Endothelial cell of umbilical vein (primary cell): Measurements from ENCODE around the gene SPDYC. TPM values are rescaled to one million over a fixed set of nuclear protein-coding genes. Genes with fewer than 3 reads are reported as not detected.

Experiments
- BruUV-seq: library from RNA; stranded (reverse); fragments of 400-500 nt; replicated peaks from 2 replicates; lab custom pipeline; 2021; lab: Mats Ljungman, UMichigan
- CTCF ChIA-PET: fragments of 300-600, 350-600 bp; sonication (Branson Sonifier 250); formaldehyde crosslinking; loops from one replicate; lab custom pipeline; 2021; ENCODE audit warnings: antibody characterized with exemption, inconsistent platforms; lab: Charles Lee
- POLR2A ChIA-PET: fragments of 300-600, 350-600 bp; sonication (Branson Sonifier 250); formaldehyde crosslinking; loops from one replicate; lab custom pipeline; 2021; ENCODE audit warnings: antibody characterized with exemption, inconsistent platforms; lab: Charles Lee
- DNase-seq: peaks from one replicate; pipeline ENCODE4 v3.0.0-alpha.2; 2011; ENCODE audit warnings: low read depth, low spot score
- FAIRE-seq: peaks from 2 replicates; lab custom pipeline; 2011; peaks lifted over from hg19 to GRCh38; lab: Jason Lieb, UNC
- H2AFZ ChIP-seq: 2 replicates; pipeline ENCODE4 v1.6.0; 2012; ENCODE audit warnings: low read depth, low read length, control low read depth, inconsistent platforms
- H3K27ac ChIP-seq: 2 replicates; pipeline ENCODE4 v1.5.1; 2011; ENCODE audit warnings: low read depth, mild to moderate bottlenecking, control low read depth, low read length, moderate library complexity; ENCODE audit not compliant: insufficient read depth
- H3K27me3 ChIP-seq, 2 experiments: 2 replicates each; pipeline versions ENCODE4 v1.6.0 to v1.6.1; 2011; ENCODE audit warnings: low read length in 2 of 2, mixed read lengths in 1 of 2; ENCODE audit not compliant: control insufficient read depth in 2 of 2, insufficient read depth in 2 of 2
- H3K36me3 ChIP-seq, 2 experiments: 2 replicates in 1 of 2; 3 replicates in 1 of 2; pipeline ENCODE4 v1.5.1; 2011; ENCODE audit warnings: low read length in 2 of 2, mild to moderate bottlenecking in 1 of 2, moderate library complexity in 1 of 2; ENCODE audit not compliant: control insufficient read depth in 2 of 2, insufficient read depth in 2 of 2; ENCODE audit errors: extremely low read depth in 1 of 2
- H3K4me1 ChIP-seq: 3 replicates; pipeline ENCODE4 v1.5.1; 2011; ENCODE audit warnings: mild to moderate bottlenecking, low read length; ENCODE audit not compliant: control insufficient read depth, insufficient read depth; ENCODE audit errors: extremely low read depth
- H3K4me2 ChIP-seq: 2 replicates; pipeline ENCODE4 v1.6.1; 2011; ENCODE audit warnings: low read length, control low read depth, mixed read lengths; ENCODE audit not compliant: insufficient read depth
- H3K4me3 ChIP-seq, 3 experiments: fragments of 200-600 bp in 1 of 3; sonication (generic), shearing (Covaris generic) in 1 of 3; replicated peaks in 1 of 3; 2 replicates each; pipeline ENCODE4 v1.5.1; 2011 to 2016; ENCODE audit warnings: control low read depth in 3 of 3, low read length in 3 of 3, mild to moderate bottlenecking in 2 of 3, inconsistent platforms in 1 of 3, low read depth in 1 of 3, moderate library complexity in 1 of 3; ENCODE audit not compliant: insufficient read depth in 1 of 3
- H3K79me2 ChIP-seq: 2 replicates; pipeline ENCODE4 v1.6.0; 2012; ENCODE audit warnings: low read length, inconsistent platforms; ENCODE audit not compliant: control insufficient read depth, insufficient read depth
- H3K9ac ChIP-seq: replicated peaks from 2 replicates; pipeline ENCODE3; 2011; ENCODE audit warnings: low read length, control low read depth; ENCODE audit not compliant: insufficient read depth; ENCODE audit errors: extremely low read depth
- H3K9me1 ChIP-seq: replicated peaks from 3 replicates; pipeline ENCODE4 v1.6.0; 2011; ENCODE audit warnings: mild to moderate bottlenecking, low read length; ENCODE audit not compliant: control insufficient read depth, insufficient read depth; ENCODE audit errors: extremely low read depth
- H3K9me3 ChIP-seq: replicated peaks from 2 replicates; pipeline ENCODE4 v1.5.1; 2012; ENCODE audit warnings: low read length, inconsistent platforms; ENCODE audit not compliant: control insufficient read depth, insufficient read depth
- H4K20me1 ChIP-seq: replicated peaks from 2 replicates; pipeline ENCODE3; 2011; ENCODE audit warnings: mild to moderate bottlenecking, low read length; ENCODE audit not compliant: control insufficient read depth, insufficient read depth; ENCODE audit errors: extremely low read depth
- CTCF ChIP-seq, 2 donors: IDR thresholded peaks; 1 replicate in 1 of 2; 2 replicates in 1 of 2; pipeline ENCODE4 v1.5.1; 2011; ENCODE audit warnings: low read length in 2 of 2, mild to moderate bottlenecking in 2 of 2, moderate library complexity in 2 of 2, control low read depth in 1 of 2, inconsistent platforms in 1 of 2, low read depth in 1 of 2; ENCODE audit not compliant: insufficient read depth in 1 of 2; ENCODE audit errors: extremely low read depth in 1 of 2
- EZH2 ChIP-seq: IDR thresholded peaks from 2 replicates; pipeline ENCODE4 v1.6.1; 2012; ENCODE audit warnings: borderline replicate concordance, low read depth, mild to moderate bottlenecking, moderate library complexity, low read length, inconsistent platforms; ENCODE audit not compliant: severe bottlenecking
- FOS ChIP-seq: IDR thresholded peaks from 2 replicates; pipeline ENCODE4 v1.6.1; 2011; ENCODE audit warnings: mild to moderate bottlenecking, low read length, moderate library complexity, borderline replicate concordance; ENCODE audit not compliant: insufficient read depth
- GATA2 ChIP-seq: IDR thresholded peaks from 2 replicates; pipeline ENCODE4 v1.7.0; 2011; ENCODE audit warnings: low read depth, mild to moderate bottlenecking, moderate library complexity, mixed read lengths, low read length; ENCODE audit not compliant: insufficient read length, insufficient read depth
- JUN ChIP-seq: IDR thresholded peaks from 2 replicates; pipeline ENCODE4 v1.6.1; 2011; ENCODE audit warnings: borderline replicate concordance, low read depth; ENCODE audit not compliant: insufficient read length, insufficient read depth
- MYC ChIP-seq: IDR thresholded peaks from one replicate; pipeline ENCODE4 v1.6.1; 2011; ENCODE audit warnings: mild to moderate bottlenecking, low read depth, low read length
- POLR2A ChIP-seq: IDR thresholded peaks from 2 replicates; pipeline ENCODE4 v1.6.1; 2012; ENCODE audit warnings: low read depth, mild to moderate bottlenecking, control low read depth, low read length
- POLR2AphosphoS5 ChIP-seq: IDR thresholded peaks from 2 replicates; pipeline ENCODE4 v1.6.1; 2012; ENCODE audit warnings: low read depth, mild to moderate bottlenecking, control low read depth, low read length, moderate library complexity; ENCODE audit not compliant: insufficient read depth
- dilution Hi-C: fragments of 300-500 bp; cut with MboI; formaldehyde crosslinking; loops from one replicate; pipeline ENCODE4 v1.15.0; 2019; ENCODE audit warnings: low sequenced_read_pairs; ENCODE audit not compliant: extremely low pct_ligation_motif_present
- intact Hi-C: fragments of 100-400 bp; cut with micrococcal nuclease; formaldehyde crosslinking; loops from one replicate; pipeline ENCODE4 v1.10.0; 2022
- polyA plus RNA-seq, 4 experiments: library from polyadenylated mRNA; depleted of rRNA in 3 of 4; stranded (reverse) in 3 of 4; unstranded in 1 of 4; fragments of >200 nt; gene quantifications; 2 replicates each; pipeline versions ENCODE4 v1.2.1 to v1.2.3, GENCODE V29; 2011 to 2012; ENCODE audit warnings: missing spikeins in 1 of 4
- total RNA-seq: library from RNA; stranded (reverse); gene quantifications from 2 replicates; pipeline ENCODE4 v1.2.3, GENCODE V29; 2021
- TF ChIP-seq, protein P1 (sequence below): IDR thresholded peaks from 2 replicates; pipeline ENCODE4 v1.6.1; 2011; ENCODE audit not compliant: insufficient read depth, insufficient read length

SPDYC gene
- total and polyA plus RNA-seq, 2 donors (not counting 3 experiments of a cell fraction or from before 2014, with no cell fraction given) = not detected

DNA sequence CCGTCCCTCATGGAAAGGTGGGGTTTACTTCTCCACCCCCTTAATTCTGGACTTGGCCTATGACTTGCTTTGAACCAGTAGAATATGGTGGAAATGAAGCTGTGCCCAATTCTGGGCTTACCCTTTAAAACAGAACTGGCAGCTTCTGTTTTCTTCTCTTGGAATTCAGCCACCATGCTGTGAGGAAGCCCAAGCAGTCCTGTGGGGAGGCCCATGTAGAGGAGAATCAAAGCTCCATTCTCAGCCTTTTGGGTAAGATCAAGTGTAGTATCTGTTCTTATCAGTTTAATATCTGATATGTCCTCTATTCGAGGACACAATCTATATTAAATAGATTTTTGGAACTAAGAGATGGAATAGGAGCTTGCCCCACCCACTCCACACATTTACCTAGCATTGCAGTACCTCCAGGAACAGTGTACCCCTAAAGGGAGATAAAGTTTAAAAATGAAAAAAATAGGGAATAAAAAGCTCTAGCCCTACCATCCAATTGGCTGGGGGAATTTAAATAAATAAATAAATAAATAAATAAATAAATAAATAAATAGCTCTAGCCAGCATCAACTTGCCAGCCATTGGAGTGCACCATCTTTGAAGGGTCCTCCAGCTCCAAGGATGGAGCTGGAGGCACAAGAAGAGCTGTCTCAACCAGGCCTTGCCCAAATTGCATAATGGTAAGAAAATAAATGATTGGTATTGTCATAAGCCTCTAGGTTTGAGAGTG is 22.5 kb upstream of the SPDYC start:
- dilution Hi-C loops (no loop called here), intact Hi-C loops (no loop called here)
- Histone ChIP-seq H3K9me1 (no peaks in the 10 kb centered on the region), H3K4me1 (peaks cover 7% of the 10 kb centered on the region), H3K9me3 (no peaks in the 10 kb centered on the region), H3K27ac (no peak overlapping the region), H3K4me2 (no peak overlapping the region), H4K20me1 (no peaks in the 10 kb centered on the region), H3K79me2 (no peaks in the 10 kb centered on the region), H3K9ac (no peak overlapping the region), H3K27me3 (peaks cover 4 to 6% of the 10 kb centered on the region in 2 experiments), H2AFZ (no peak overlapping the region), H3K4me3 (no peak overlapping the region), H3K36me3 (no peaks in the 10 kb centered on the region)
- DNase-seq (no peak), FAIRE-seq (no peak)
- TF ChIP-seq POLR2A = no peak
- TF ChIP-seq FOS = no peak
- TF ChIP-seq CTCF (IDR thresholded peaks at IDR 0.05; ENCODE audit: extremely low read depth in 1 of 2, insufficient read depth in 1 of 2, low read depth in 1 of 2, low read length in 2 of 2) = no peak
- TF ChIP-seq EZH2 = no peak
- TF ChIP-seq MYC = no peak
- TF ChIP-seq GATA2 = no peak
- TF ChIP-seq POLR2AphosphoS5 = no peak
- no peak for TF ChIP-seq JUN
- TF ChIP-seq, protein P1, sequence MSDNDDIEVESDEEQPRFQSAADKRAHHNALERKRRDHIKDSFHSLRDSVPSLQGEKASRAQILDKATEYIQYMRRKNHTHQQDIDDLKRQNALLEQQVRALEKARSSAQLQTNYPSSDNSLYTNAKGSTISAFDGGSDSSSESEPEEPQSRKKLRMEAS = no peak
- no TSS peak for BruUV-seq
- ChIA-PET POLR2A (no interaction called here), CTCF (interaction anchor here (0.9 kb wide), 1 partner anchor 21 kb away, joined by 3 read pairs; no protein-coding TSS in a partner anchor)
